ENCODE measurements around the gene CFAP52. TPM values are rescaled to one million over a fixed set of nuclear protein-coding genes. Genes with fewer than 3 reads are reported as not detected.

CFAP52 gene
- total RNA-seq, 1 donor from 2014 or later: not detected

- Mint-ChIP-seq H3K9me3 (peaks cover 10% of the 10 kb centered on the region), H3K27ac (no peak overlapping the region), H3K36me3 (ENCODE audit: low read depth) (no peaks in the 10 kb centered on the region), H3K4me3 (no peak overlapping the region), H3K27me3 (no peaks in the 10 kb centered on the region), H3K4me1 (no peaks in the 10 kb centered on the region)
- DNase-seq: no peak
- no peak for TF ChIP-seq CTCF (IDR thresholded peaks at IDR 0.05)
- intact Hi-C loops (cut with micrococcal nuclease): no loop called here
- POLR2A ChIA-PET: no interaction called here
- no peak for ATAC-seq (ENCODE audit: low read depth)
- CTCF ChIA-PET: no interaction called here
Measured at GRCh38 chr17:9676084-9676483, 99.6 kb downstream of the CFAP52 start.

GRCh38 chr17:9676820-9677310, 100.4 kb downstream of the CFAP52 start:
- DNase-seq (no peak), ATAC-seq (ENCODE audit: low read depth) (no peak)
- no peak for TF ChIP-seq CTCF (IDR thresholded peaks at IDR 0.05)
- intact Hi-C loops (cut with micrococcal nuclease): no loop called here
- ChIA-PET CTCF (no interaction called here), POLR2A (no interaction called here)
- Mint-ChIP-seq H3K36me3 (ENCODE audit: low read depth) (no peaks in the 10 kb centered on the region), H3K27ac (no peak overlapping the region), H3K4me3 (no peak overlapping the region), H3K4me1 (no peaks in the 10 kb centered on the region), H3K9me3 (peaks cover 10% of the 10 kb centered on the region), H3K27me3 (no peaks in the 10 kb centered on the region)

- Mint-ChIP-seq H3K4me3 (no peak overlapping the region), H3K4me1 (no peaks in the 10 kb centered on the region), H3K27ac (no peak overlapping the region), H3K27me3 (no peaks in the 10 kb centered on the region), H3K9me3 (peaks cover 10% of the 10 kb centered on the region), H3K36me3 (ENCODE audit: low read depth) (no peaks in the 10 kb centered on the region)
- ChIA-PET CTCF (no interaction called here), POLR2A (no interaction called here)
- intact Hi-C loops (cut with micrococcal nuclease): no loop called here
- no peak for TF ChIP-seq CTCF (IDR thresholded peaks at IDR 0.05)
- ATAC-seq (ENCODE audit: low read depth): no peak
- DNase-seq: no peak
Measured at GRCh38 chr17:9677411-9677810, 101.0 kb downstream of the CFAP52 start.

- Mint-ChIP-seq H3K4me1 (no peaks in the 10 kb centered on the region), H3K4me3 (no peak overlapping the region), H3K36me3 (ENCODE audit: low read depth) (no peaks in the 10 kb centered on the region), H3K27me3 (no peaks in the 10 kb centered on the region), H3K9me3 (peaks cover 10% of the 10 kb centered on the region), H3K27ac (no peak overlapping the region)
- POLR2A ChIA-PET: no interaction called here
- ATAC-seq (ENCODE audit: low read depth) (no peak), DNase-seq (no peak)
- CTCF ChIA-PET: no interaction called here
- intact Hi-C loops (cut with micrococcal nuclease): no loop called here
- no peak for TF ChIP-seq CTCF (IDR thresholded peaks at IDR 0.05)
Measured at GRCh38 chr17:9677896-9678295, 101.5 kb downstream of the CFAP52 start.

GRCh38 chr17:9684955-9685621, 108.6 kb downstream of the CFAP52 start:
- POLR2A ChIA-PET: no interaction called here

More at GRCh38 chr17:9684955-9685621, 108.6 kb downstream of the CFAP52 start:
- no peak for ATAC-seq (ENCODE audit: low read depth)
- no peak for DNase-seq
- no peaks in the 10 kb centered on the region for H3K4me1 Mint-ChIP-seq
- CTCF ChIA-PET: interaction anchor here (1.2 kb wide), 1 partner anchor 108 kb away, joined by 3 read pairs; no protein-coding TSS in a partner anchor
- peaks cover 5% of the 10 kb centered on the region for H3K9me3 Mint-ChIP-seq
- no peak overlapping the region for H3K27ac Mint-ChIP-seq
- intact Hi-C loops (cut with micrococcal nuclease): no loop called here
- no peaks in the 10 kb centered on the region for H3K36me3 Mint-ChIP-seq (ENCODE audit: low read depth)
- TF ChIP-seq CTCF (IDR thresholded peaks at IDR 0.05): no peak
- no peak overlapping the region for H3K4me3 Mint-ChIP-seq
- no peaks in the 10 kb centered on the region for H3K27me3 Mint-ChIP-seq

Other genes starting within 250 kb of the CFAP52 start
- 66.9 and 71.7 TPM in 2 replicates for gene STX8, start 822 bp upstream of the CFAP52 start, total RNA-seq
- 0.12 and 0.29 TPM in 2 replicates for gene USP43, start 68.9 kb downstream of the CFAP52 start, total RNA-seq
- not detected in 2 replicates for gene DHRS7C, start 214.9 kb downstream of the CFAP52 start, total RNA-seq
- gene GSG1L2, start 245.4 kb downstream of the CFAP52 start, total RNA-seq: not detected in 2 replicates
- gene GLP2R, start 249.3 kb downstream of the CFAP52 start, total RNA-seq: not detected in 2 replicates